Jurkat, Clone E6-1 (cell line): ENCODE results near the gene INSC. TPM values are rescaled to one million over a fixed set of nuclear protein-coding genes. Genes with fewer than 3 reads are reported as not detected.
"Not testable (repeated sequence)": the region's sequence is repeated elsewhere in the genome, so short reads cannot be mapped to it uniquely, and the experiment has no call there.

Source experiments
- DNase-seq: peaks from one replicate; pipeline ENCODE4 v3.0.0-alpha.2; 2011; ENCODE audit warnings: low read depth, low spot score
- H3K4me3 ChIP-seq: 2 replicates; pipeline ENCODE4 v1.5.1; 2011; ENCODE audit warnings: mild to moderate bottlenecking, low read length, control low read depth, moderate library complexity
- polyA plus RNA-seq: library from polyadenylated mRNA; unstranded; fragments of >200 nt; gene quantifications from one replicate; pipeline ENCODE4 v1.2.1, GENCODE V29; 2012; ENCODE audit warnings: missing spikeins; ENCODE audit not compliant: insufficient read length, insufficient read depth

INSC gene, protein sequence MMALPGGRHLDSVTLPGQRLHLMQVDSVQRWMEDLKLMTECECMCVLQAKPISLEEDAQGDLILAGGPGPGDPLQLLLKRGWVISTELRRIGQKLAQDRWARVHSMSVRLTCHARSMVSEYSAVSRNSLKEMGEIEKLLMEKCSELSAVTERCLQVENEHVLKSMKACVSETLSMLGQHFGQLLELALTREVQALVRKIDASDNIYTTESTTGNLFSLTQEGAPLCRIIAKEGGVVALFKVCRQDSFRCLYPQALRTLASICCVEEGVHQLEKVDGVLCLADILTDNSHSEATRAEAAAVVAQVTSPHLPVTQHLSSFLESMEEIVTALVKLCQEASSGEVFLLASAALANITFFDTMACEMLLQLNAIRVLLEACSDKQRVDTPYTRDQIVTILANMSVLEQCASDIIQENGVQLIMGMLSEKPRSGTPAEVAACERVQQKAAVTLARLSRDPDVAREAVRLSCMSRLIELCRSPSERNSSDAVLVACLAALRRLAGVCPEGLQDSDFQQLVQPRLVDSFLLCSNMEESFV
- polyA plus RNA-seq = not detected

DNA sequence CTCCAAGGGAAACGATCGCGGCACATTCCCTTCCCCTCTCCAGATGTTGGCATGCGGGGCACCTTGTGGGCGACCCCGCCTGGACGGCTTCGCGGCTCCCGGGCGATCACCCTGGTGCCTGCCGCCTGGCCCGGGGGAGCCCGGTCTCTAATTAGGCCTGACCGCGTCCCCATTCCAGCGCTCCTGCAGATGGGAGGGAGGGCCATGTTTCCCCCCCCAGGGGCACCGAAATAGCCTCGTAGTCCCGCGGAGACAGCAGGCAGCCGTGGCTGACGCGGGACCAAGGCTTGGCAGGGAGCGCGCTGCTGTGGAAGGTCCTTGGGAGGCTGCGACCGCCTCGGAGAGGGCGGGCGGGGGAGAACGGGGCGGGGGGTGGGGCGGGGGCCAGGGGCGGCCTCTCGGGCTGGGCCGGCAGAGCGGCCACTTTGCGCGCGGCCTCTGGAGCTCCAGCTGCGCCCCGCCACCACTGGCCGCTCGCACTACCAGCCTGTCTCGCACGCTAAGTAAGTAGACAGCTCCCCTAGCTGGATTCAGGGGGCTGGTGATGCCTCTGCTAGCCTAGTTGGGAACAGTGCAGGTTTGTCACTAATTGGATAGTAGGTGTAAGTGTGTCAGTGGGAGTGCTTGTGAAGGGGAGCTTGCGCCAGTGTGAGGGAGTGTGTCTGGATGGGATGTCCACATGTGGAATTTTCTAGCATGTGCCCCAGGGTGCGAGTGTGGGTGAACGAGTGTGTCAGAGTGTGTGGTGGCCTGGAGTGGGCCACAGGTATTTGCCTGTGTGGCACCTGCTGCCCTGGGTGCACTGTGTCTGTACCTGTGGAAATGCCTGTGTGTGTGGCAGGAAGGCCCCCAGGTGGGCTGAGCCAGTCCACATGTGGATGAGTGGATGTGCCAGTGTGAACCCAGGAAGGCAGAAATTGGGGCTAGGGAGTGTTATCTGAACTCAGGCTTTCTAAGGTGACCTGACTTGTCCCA lies at the start of gene INSC:
Gene INSC (plus strand): TSS at position 423 of the 975 bp plus-strand sequence. CDS start 34,252 bp downstream, outside the sequence.
- DNase-seq = no peak
- no peak within 1 kb of the TSS for H3K4me3 ChIP-seq

DNA sequence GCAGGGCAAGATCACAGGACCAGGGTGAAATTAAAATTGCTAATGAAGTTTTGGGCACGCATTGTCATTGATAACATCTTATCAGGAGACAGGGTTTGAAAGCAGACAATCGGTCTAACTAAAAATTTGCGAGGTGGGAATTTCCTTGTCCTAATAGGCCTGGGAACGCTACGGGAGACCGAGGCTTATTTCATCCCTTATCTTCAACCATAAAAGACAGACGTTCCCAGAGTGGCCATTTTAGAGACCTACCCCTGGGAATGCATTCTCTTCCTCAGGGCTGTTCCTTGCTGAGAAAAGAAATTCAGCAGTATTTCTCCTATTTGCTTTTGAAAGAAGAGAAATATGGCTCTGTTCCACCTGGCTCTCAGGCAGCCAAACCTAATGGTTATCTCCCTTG lies 45.0 kb upstream of the INSC start:
- H3K4me3 ChIP-seq, DNase-seq: not testable (repeated sequence)

DNA sequence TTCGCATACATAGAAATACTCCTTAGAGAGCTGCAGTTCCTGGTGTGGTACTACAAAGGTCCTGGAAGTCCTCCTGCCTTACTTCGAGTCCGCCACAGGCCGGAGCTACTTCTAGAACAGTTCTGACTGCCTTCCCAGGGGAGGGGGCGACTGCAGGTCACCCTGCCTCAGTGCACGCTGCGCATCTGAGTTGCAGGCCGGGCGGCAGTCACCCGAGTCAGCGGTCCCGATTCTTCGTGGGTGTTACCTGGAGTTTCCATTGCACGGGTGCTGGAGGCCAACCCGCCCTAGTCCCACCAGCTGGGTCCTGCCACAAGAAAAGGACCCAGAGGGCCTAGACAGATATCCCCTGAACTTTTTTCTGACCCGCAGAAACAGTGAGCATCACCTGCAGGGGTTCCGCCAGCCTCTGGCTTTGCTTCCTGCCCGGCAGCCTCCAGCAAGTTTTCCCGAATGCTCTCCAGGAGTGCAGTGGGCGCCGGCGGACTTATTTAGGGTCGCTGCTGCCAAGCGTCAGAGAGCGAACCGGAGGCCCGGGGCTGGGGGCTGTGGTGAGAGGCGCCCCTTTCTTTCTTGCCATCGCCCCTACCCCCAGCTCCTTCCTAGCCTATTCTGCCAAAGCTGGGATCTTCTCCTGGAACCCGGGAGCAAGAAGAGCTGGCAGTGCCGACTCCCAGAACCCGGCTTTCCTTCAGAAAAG lies 43.0 kb upstream of the INSC start:
- no peak overlapping the region for H3K4me3 ChIP-seq
- DNase-seq = no peak

DNA sequence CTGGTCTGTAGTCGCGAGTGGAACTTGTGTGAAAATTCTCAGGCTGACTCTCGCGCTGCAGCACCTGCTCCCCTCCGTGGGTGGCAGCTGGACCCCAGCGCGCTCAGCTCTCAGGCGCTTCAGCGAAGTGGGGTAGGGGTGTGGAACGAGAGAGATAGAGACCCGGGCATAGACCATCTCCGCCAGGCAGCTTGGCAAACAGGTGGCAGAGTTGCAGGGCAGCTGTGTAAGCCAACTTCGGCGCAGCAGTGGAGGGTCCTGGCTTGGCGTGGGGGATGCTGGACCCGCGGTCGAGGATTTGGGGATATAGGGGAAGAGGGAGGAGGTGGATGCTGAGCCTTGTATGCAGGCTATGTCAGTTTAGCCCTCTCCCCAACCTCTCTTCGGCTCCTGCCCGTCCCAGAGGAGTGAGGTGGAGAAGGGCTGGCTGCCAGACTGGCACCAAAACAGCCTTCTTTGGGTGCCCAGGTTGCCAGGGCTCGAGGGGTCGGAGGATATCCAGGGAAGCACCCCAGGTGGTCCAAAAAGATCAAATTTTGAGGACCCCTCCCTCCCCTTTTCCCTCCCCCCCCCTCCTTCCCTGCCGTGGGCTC lies 42.1 kb upstream of the INSC start:
- H3K4me3 ChIP-seq = no peak overlapping the region
- DNase-seq = no peak

DNA sequence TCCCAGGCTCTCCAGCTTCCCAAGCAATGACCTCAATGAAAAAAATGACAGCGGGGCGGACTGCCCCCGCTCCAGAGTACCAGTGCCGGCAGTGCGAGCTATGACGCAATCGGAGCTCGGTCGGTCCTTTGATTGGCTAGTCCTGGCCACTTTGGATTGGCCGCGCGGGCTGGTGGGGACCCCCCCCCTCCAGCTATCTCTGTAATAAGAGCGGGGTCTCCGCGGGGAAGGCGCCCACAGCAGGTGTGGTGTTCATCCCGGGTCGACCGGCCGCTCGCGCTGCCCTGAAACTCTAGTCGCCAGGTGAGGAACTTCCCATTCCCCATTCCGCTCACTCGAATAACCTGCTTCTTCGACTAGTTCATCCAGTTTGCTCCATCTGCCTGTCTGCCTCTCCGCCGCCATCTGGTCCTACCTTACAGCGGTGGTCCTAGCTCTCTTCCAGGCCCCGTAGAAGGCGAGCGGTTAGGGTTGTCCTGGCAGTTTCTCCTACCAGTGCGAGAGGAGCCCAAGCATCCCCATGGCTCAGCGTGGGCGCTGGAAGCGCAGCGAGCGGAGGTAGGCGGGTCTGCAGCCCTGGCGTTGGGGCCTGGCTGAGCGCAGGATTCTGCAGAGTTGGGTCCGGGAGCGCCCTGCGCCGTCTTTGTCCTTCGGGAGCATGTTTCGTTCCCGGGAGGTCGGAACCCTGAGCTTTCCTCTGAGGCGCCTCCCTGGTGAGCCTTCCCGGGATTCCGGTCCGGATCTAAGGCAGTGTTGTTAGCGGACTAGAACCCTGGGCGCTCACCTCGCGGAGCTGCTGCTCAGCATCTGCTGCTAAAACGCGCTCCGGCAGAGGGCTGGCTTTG lies 41.1 kb upstream of the INSC start, which contains the start of gene CALCB:
Gene CALCB (plus strand): TSS at position 233 of the 845 bp plus-strand sequence. CDS start 1,126 bp downstream, outside the sequence.
- H3K4me3 ChIP-seq = peak within 1 kb of the TSS; percentile 43; the same call in 1 of the 2 replicates
- DNase-seq = no peak

DNA sequence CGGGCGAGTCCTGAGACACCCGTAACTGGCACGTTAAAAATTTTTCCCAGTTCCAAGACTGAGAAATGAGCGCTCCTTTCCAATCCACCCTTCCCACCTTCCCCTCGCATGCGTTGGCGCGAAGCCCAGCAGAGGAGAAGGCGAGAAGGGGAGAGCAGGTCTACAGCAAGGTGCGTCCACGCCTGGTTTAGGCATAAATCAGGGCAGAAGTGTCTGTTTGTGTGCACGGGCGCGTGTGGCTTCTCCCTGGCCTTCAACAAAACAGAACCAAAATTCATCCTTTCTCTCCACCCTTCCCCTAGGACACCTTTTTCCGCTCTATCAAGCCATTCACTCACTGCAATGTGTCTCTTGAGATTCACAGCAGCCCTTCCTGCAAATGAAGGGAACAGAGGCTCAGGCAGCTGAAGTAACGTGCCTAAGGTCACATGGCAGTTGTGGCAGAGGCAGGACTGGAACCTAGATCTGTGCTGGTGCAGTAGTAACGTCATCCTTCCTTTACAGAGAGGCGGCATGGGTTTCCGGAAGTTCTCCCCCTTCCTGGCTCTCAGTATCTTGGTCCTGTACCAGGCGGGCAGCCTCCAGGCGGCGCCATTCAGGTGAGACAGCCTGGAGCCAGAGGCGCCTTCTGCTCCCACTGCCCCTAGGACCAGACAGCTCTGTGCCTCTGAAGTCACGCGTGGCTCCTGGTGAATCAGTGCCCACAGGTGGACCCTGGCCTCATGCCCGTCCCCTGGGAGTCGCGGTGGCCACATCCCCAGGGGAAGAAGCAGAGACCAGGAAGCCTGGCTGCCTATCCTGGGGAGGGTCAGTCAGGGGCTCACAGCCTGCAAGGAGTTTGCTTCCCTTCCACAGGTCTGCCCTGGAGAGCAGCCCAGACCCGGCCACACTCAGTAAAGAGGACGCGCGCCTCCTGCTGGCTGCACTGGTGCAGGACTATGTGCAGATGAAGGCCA lies 40.2 kb upstream of the INSC start:
- DNase-seq = peak; percentile 63
- peak overlapping the region; percentile 43 for H3K4me3 ChIP-seq

DNA sequence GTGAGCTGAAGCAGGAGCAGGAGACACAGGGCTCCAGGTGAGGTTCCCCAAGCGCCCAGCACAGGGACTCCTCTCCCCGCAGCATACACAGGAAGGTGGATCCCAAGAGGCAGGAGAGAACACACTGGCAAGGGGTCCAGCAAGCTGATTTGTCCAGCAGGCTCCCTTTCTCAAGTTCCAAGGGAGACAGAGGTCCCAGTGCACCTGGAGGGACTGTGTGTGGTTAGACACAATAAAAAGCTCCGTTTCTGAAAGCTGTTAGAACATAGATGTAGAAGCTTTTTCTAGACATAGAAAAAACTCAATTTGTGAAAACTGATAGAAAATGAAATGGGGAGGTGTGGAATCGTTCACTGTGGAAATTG lies 39.6 kb upstream of the INSC start:
- no peak overlapping the region for H3K4me3 ChIP-seq
- no peak for DNase-seq

DNA sequence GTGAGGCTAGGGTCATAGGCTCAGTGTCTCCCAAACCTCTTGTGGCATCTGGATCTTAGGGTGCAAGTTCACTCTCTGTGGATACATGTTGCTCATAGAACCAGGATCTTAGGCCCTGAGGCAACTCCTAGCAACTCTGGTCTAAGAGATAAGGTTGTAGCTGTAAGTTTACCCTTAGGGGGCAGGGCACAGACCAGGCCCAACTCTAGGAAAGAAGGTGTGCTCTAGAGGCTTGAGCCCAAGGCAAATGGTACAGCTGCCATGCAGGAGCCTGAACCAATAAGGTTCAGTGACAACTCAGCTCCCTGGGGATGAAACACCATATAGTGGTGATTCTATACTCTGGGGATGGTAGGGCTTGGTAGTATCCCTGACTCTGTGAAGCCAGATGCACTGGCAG lies 23.5 kb upstream of the INSC start:
- no peak for DNase-seq
- no peak overlapping the region for H3K4me3 ChIP-seq

DNA sequence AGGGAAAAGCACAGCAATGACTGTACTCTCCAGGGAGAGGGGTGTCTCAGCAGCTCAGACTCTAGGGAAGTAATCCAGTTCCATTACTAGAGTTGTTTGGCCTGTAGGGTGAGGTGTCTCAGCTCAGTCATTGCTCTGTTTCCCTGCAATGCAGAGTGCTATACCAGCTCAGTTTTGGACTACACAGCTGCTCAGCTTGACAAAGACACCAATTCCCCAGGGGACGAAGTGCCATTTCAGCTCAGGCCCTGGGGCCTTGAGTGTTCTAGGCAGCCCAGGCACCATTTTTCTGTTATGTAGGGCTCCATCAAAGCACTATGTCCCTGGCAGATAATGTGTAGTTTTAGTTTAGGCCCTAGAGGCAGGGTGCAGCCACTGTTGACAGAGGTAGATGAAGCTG lies 23.1 kb upstream of the INSC start:
- no peak for DNase-seq
- H3K4me3 ChIP-seq = no peak overlapping the region

DNA sequence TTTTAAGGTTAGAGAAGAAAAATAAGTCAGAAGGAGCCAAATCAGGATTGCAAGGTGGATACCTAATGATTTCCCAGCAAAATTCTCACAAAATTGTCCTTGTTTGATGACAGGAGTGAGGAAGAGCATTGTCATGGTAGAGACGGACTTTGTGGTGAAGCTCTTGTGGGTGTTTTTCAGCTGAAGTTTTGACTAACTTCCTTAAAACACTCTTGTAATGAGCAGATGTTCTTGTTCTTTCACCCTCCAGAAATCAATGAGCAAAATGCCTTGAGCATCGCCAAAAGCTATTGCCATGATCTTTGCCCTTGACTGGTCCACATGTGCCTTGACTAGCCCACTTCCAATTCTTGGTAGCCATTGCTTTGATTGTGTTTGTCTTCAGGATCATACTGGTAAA lies 21.3 kb upstream of the INSC start:
- H3K4me3 ChIP-seq = no peak overlapping the region
- DNase-seq = no peak

DNA sequence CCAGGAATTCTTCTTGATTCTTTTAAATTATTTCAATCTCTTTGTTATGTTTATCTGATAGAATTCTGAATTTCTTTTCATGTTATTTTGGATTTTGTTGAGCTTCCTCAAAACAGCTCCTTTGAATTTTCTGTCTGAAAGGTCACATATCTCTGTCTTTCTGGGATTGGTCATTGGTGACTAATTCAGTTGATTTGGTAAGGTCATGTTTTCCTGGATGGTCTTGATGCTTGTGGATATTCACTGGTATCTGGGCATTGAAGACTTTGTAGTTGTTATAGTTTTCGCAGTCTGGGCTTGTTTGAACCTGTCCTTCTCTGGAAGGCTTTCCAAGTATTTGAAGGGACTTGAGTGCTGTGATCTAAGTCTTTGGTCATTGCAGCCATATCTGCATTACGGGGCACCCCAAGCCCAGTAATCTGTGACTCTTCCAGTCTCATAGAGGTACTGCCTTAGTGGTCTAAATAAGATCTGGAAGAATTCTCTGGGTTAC lies 18.9 kb upstream of the INSC start:
- no peak for DNase-seq
- H3K4me3 ChIP-seq = no peak overlapping the region

DNA sequence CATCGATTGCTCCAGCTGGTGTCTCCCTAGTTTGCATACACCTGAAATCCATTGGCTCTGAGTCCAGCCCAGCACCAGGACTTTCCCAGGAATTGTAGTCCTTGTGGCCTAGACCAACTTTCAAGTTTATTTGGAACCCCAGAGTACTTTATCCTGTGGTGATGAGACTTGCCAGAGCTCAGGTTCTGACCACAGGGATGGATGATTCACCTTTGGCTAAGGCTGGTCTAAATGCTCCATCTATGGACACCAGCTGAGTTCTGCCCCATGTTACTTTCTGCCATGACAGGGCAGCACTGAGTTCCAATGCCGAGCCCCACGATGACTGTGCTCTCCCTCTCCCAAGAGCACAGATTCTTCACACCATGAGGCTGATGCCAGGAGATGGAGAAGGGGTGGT lies 17.3 kb upstream of the INSC start:
- H3K4me3 ChIP-seq = no peak overlapping the region
- no peak for DNase-seq

DNA sequence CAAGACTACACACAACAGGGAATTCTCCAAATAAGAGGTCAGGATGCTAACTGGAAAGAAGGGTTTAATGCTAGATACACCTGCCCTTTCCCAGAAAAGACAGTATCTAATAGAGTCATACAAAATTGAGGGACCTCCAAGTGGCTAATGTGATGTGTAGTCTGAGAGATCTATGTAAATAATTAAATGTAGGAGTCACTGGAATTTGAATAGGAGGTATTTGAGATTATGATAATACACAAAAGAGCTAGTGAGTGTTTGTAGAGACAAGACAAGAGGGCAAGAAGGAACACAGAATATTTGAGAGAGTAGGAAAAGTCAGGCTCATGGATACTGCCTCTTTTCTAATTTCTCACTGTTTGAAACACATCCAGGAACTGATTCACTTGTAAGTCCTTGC lies 15.5 kb upstream of the INSC start:
- H3K4me3 ChIP-seq = no peak overlapping the region
- no peak for DNase-seq

DNA sequence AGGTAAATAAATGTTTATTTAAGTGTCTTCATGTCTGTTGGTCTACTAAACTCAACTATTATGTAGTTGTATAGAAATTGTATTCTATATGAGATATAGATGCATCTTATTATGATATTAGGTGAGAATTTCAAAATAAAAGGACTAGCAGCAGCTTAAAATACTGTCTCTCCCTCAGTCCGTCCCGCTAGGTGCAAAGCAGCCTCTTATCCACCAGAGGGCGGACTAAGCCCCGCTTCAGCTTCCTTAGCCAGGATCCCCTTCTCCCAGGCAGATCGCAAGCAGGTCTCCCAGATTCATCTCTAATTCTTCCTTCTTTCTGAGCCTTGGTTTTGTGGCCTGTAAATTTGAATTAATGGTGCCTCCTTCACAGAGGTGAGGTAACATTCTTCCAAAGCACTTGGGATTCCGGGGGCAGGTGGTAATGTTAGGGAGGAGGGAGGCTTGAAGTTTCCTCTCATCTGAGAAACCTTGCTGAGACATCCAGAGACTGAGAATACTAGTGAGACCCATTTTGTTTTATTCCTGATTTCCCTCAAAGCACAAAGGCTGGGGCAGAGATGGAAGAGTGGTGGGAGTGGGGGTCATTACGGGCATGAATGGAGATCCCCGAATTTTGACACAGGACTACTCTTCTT lies 13.5 kb upstream of the INSC start:
- H3K4me3 ChIP-seq = no peak overlapping the region
- peak; percentile 38 for DNase-seq

DNA sequence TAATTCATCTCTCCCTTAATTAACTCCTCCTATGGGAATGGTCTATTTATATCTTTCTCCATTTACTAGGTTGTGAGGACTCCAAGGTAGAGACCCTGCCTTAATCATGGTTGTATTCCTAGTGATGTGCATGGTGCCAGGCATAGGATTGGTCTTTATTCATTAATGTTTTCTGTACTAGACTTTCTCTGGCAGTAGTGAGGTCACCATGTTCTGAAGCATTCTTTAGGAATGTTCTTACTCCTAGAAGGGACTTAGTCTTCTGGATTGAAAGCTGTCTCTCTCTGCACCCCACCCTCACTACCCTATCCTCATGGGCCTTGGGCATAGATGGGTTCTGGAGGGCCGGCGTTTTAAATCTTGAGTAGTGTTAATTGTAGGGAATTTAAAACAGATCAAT lies 10.6 kb upstream of the INSC start:
- DNase-seq = no peak
- H3K4me3 ChIP-seq = no peak overlapping the region
